RWPE2 (cell line): ENCODE measurements around the gene COQ8A.
"Not testable (repeated sequence)": the region's sequence is repeated elsewhere in the genome, so short reads cannot be mapped to it uniquely, and the experiment has no call there.

Experiments used
- ATAC-seq: fragments of 200-7000 bp; cut with Tn5 transposase; 3 replicates; pipeline ENCODE4 v1.9.1; 2021; ENCODE audit warnings: low read depth
- DNase-seq: peaks from one replicate; pipeline ENCODE4 v3.0.0-alpha.2; 2020; ENCODE audit warnings: low spot score
- H3K27ac ChIP-seq: fragments of 450-650 bp; 2 replicates; pipeline ENCODE4 v1.5.1; 2017; ENCODE audit warnings: mild to moderate bottlenecking; ENCODE audit not compliant: poor library complexity, severe bottlenecking
- H3K27me3 ChIP-seq: fragments of 250-450 bp; sonication (Bioruptor Pico); 2 replicates; pipeline ENCODE4 v1.5.1; 2021; ENCODE audit warnings: mild to moderate bottlenecking, moderate library complexity; ENCODE audit not compliant: insufficient read depth, poor library complexity, severe bottlenecking
- H3K36me3 ChIP-seq: fragments of 250-450 bp; sonication (Bioruptor Pico); 2 replicates; pipeline ENCODE4 v1.5.1; 2020; ENCODE audit warnings: low read depth, mild to moderate bottlenecking, moderate library complexity
- H3K4me1 ChIP-seq: fragments of 250-450 bp; sonication (Bioruptor Pico); 2 replicates; pipeline ENCODE4 v1.5.1; 2021; ENCODE audit warnings: mild to moderate bottlenecking, moderate library complexity; ENCODE audit not compliant: insufficient read depth, poor library complexity, severe bottlenecking
- H3K4me3 ChIP-seq: fragments of 250-450 bp; sonication (Bioruptor Pico); 2 replicates; pipeline ENCODE4 v1.5.1; 2021; ENCODE audit warnings: mild to moderate bottlenecking, moderate library complexity; ENCODE audit not compliant: severe bottlenecking
- H3K9me3 ChIP-seq: fragments of 250-450 bp; sonication (Bioruptor Pico); 2 replicates; pipeline ENCODE4 v1.5.1; 2021; ENCODE audit warnings: mild to moderate bottlenecking, moderate library complexity; ENCODE audit not compliant: severe bottlenecking
- CTCF ChIP-seq: fragments of 450-650 bp; IDR thresholded peaks from one replicate; pipeline ENCODE4 v1.5.1; 2017; ENCODE audit warnings: mild to moderate bottlenecking, moderate library complexity; ENCODE audit not compliant: poor library complexity, severe bottlenecking

COQ8A gene

GRCh38 chr1:226919995-226920394 is 20.1 kb upstream of the COQ8A start:
- no peaks in the 10 kb centered on the region for H3K27me3 ChIP-seq
- no peak for TF ChIP-seq CTCF
- no peak for DNase-seq
- H3K4me1 ChIP-seq = no peaks in the 10 kb centered on the region
- no peak for ATAC-seq
- no peaks in the 10 kb centered on the region for H3K36me3 ChIP-seq
- H3K4me3 ChIP-seq = no peak overlapping the region
- no peaks in the 10 kb centered on the region for H3K9me3 ChIP-seq
- H3K27ac ChIP-seq = no peak overlapping the region

GRCh38 chr1:226920446-226920894 is 19.6 kb upstream of the COQ8A start:
- TF ChIP-seq CTCF = no peak
- Histone ChIP-seq H3K4me1 (no peaks in the 10 kb centered on the region), H3K4me3 (no peak overlapping the region), H3K27ac (no peak overlapping the region), H3K27me3 (no peaks in the 10 kb centered on the region), H3K36me3 (no peaks in the 10 kb centered on the region), H3K9me3 (no peaks in the 10 kb centered on the region)
- ATAC-seq (no peak), DNase-seq (no peak)

- H3K4me1 ChIP-seq = no peaks in the 10 kb centered on the region
- no peak for ATAC-seq
- TF ChIP-seq CTCF = no peak
Observed at GRCh38 chr1:226921504-226921903, 18.6 kb upstream of the COQ8A start.

GRCh38 chr1:226929260-226930111 is 10.6 kb upstream of the COQ8A start:
- H3K9me3 ChIP-seq, ATAC-seq, DNase-seq, H3K4me3 ChIP-seq, H3K27me3 ChIP-seq, H3K36me3 ChIP-seq, H3K27ac ChIP-seq, H3K4me1 ChIP-seq: not testable (repeated sequence)

More at GRCh38 chr1:226921504-226921903, 18.6 kb upstream of the COQ8A start:
- no peaks in the 10 kb centered on the region for H3K9me3 ChIP-seq
- no peaks in the 10 kb centered on the region for H3K27me3 ChIP-seq
- no peak overlapping the region for H3K4me3 ChIP-seq
- H3K36me3 ChIP-seq = no peaks in the 10 kb centered on the region
- H3K27ac ChIP-seq = no peak overlapping the region
- no peak for DNase-seq

- H3K27ac ChIP-seq = no peak overlapping the region
- no peaks in the 10 kb centered on the region for H3K36me3 ChIP-seq
- no peaks in the 10 kb centered on the region for H3K4me1 ChIP-seq
- H3K4me3 ChIP-seq = no peak overlapping the region
- H3K9me3 ChIP-seq = no peaks in the 10 kb centered on the region
- no peak for TF ChIP-seq CTCF
- H3K27me3 ChIP-seq = no peaks in the 10 kb centered on the region
- DNase-seq = no peak
- no peak for ATAC-seq
Observed at GRCh38 chr1:226934483-226935237, 5.4 kb upstream of the COQ8A start.
